Activated CD8-positive, alpha-beta T cell treated with anti-CD3 and anti-CD28 coated beads for 36 hours (primary cell): ENCODE results near the gene FERMT3. TPM values are rescaled to one million over a fixed set of nuclear protein-coding genes. Genes with fewer than 3 reads are reported as not detected.
A peak's percentile ranks its signal among the peaks of the same experiment; 100 is the strongest.

Experiments
- ATAC-seq: fragments of 200-7000 bp; cut with Tn5 transposase; one replicate; pipeline ENCODE4 v1.10.0; 2021; ENCODE audit warnings: mild to moderate bottlenecking, moderate library complexity
- CTCF ChIA-PET: fragments of 350-600 bp; sonication (Branson Sonifier 250); formaldehyde crosslinking; loops from one replicate; lab custom pipeline; 2021; ENCODE audit warnings: antibody characterized with exemption; lab: Charles Lee
- POLR2A ChIA-PET: fragments of 350-600 bp; sonication (Branson Sonifier 250); formaldehyde crosslinking; loops from one replicate; lab custom pipeline; 2021; ENCODE audit warnings: antibody characterized with exemption; lab: Charles Lee
- DNase-seq: peaks from one replicate; pipeline ENCODE4 v3.0.0-alpha.2; 2020
- H3K27ac Mint-ChIP-seq: one replicate; pipeline ENCODE4 v1.8.0; 2021; ENCODE audit warnings: mild to moderate bottlenecking, mixed read lengths
- H3K27me3 Mint-ChIP-seq: one replicate; pipeline ENCODE4 v1.8.0; 2021; ENCODE audit warnings: mixed read lengths
- H3K36me3 Mint-ChIP-seq: one replicate; pipeline ENCODE4 v1.8.0; 2021; ENCODE audit warnings: low read depth, mixed read lengths
- H3K4me1 Mint-ChIP-seq: one replicate; pipeline ENCODE4 v1.8.0; 2021; ENCODE audit warnings: low read depth, mixed read lengths
- H3K4me3 Mint-ChIP-seq: one replicate; pipeline ENCODE4 v1.8.0; 2021; ENCODE audit warnings: mild to moderate bottlenecking, moderate library complexity, mixed read lengths
- H3K9me3 Mint-ChIP-seq: one replicate; pipeline ENCODE4 v1.8.0; 2021; ENCODE audit warnings: mixed read lengths
- CTCF ChIP-seq: fragments of 200-600 bp; IDR thresholded peaks from one replicate; pipeline ENCODE4 v1.8.0; 2022; ENCODE audit warnings: antibody characterized with exemption, mild to moderate bottlenecking
- intact Hi-C: fragments of 100-400 bp; cut with micrococcal nuclease; formaldehyde crosslinking; loops from one replicate; pipeline ENCODE4 v1.10.0; 2022
- total RNA-seq, 2 experiments: library from RNA; stranded (reverse); gene quantifications; one replicate each; pipeline ENCODE4 v1.2.3, GENCODE V29; 2021

The FERMT3 gene
- total RNA-seq, 2 experiments from 2014 or later = 210 to 214 TPM

- Mint-ChIP-seq H3K9me3 (no peaks in the 10 kb centered on the region), H3K36me3 (peaks cover 22% of the 10 kb centered on the region), H3K4me1 (peaks cover 29% of the 10 kb centered on the region), H3K27me3 (no peaks in the 10 kb centered on the region), H3K27ac (no peak overlapping the region), H3K4me3 (peak overlapping the region; percentile 62)
- intact Hi-C loops = loop anchor here (10.0 kb wide), 1 partner anchor 57 kb away; the partner anchor contains the start of genes CATSPERZ and ESRRA
- no peak for ATAC-seq
- TF ChIP-seq CTCF = no peak
- ChIA-PET CTCF (interaction anchor here (1.1 to 5.3 kb wide), 4 partner anchors 22 to 56 kb away, joined by 4 to 35 read pairs (median 7); partner anchors contain the start of genes CATSPERZ, NUDT22 and TRPT1), POLR2A (interaction anchor here (1.1 to 10.0 kb wide), 6 partner anchors 16 to 57 kb away, joined by 4 to 132 read pairs (median 4); partner anchors contain the start of genes BAD and FERMT3)
- DNase-seq = no peak
These were observed 41.4 kb downstream of the FERMT3 start for GRCh38 chr11:64247729-64248531.

- intact Hi-C loops = loop anchor here (10.0 kb wide), 1 partner anchor 56 kb away; the partner anchor contains the start of genes CATSPERZ and ESRRA
- ATAC-seq (no peak), DNase-seq (no peak)
- Mint-ChIP-seq H3K4me1 (peaks cover 23% of the 10 kb centered on the region), H3K9me3 (no peaks in the 10 kb centered on the region), H3K36me3 (peaks cover 15% of the 10 kb centered on the region), H3K27ac (no peak overlapping the region), H3K4me3 (peak overlapping the region; percentile 3), H3K27me3 (no peaks in the 10 kb centered on the region)
- CTCF ChIA-PET = interaction anchor here (1.1 to 5.3 kb wide), 3 partner anchors 22 to 55 kb away, joined by 4 to 35 read pairs (median 8); partner anchors contain the start of genes CATSPERZ, NUDT22 and TRPT1
- TF ChIP-seq CTCF = no peak
- POLR2A ChIA-PET = interaction anchor here (0.8 to 10.0 kb wide), 4 partner anchors 17 to 55 kb away, joined by 4 to 132 read pairs (median 4); partner anchors contain the start of gene FERMT3
These were observed 42.1 kb downstream of the FERMT3 start for GRCh38 chr11:64248578-64248977.

- no peaks in the 10 kb centered on the region for H3K9me3 Mint-ChIP-seq
- H3K27ac Mint-ChIP-seq = no peak overlapping the region
- no peaks in the 10 kb centered on the region for H3K27me3 Mint-ChIP-seq
- DNase-seq = no peak
- H3K36me3 Mint-ChIP-seq = peaks cover 12% of the 10 kb centered on the region
- CTCF ChIA-PET = interaction anchor here (0.9 to 5.3 kb wide), 6 partner anchors 23 to 55 kb away, joined by 3 to 42 read pairs (median 6); partner anchors contain the start of genes CATSPERZ, FERMT3, NUDT22 and TRPT1
- intact Hi-C loops = loop anchor here (10.0 kb wide), 1 partner anchor 56 kb away; the partner anchor contains the start of genes CATSPERZ and ESRRA
- ATAC-seq = no peak
- POLR2A ChIA-PET = interaction anchor here (0.8 to 10.0 kb wide), 6 partner anchors 14 to 56 kb away, joined by 4 to 132 read pairs (median 4); partner anchors contain the start of gene FERMT3
- H3K4me3 Mint-ChIP-seq = peak overlapping the region; percentile 3
- no peak for TF ChIP-seq CTCF
- peaks cover 20% of the 10 kb centered on the region for H3K4me1 Mint-ChIP-seq
These were observed 42.5 kb downstream of the FERMT3 start for GRCh38 chr11:64249038-64249437.

GRCh38 chr11:64249563-64250414, 43.3 kb downstream of the FERMT3 start:
- CTCF ChIA-PET = interaction anchor here (0.9 to 5.3 kb wide), 18 partner anchors 9 to 200 kb away, joined by 3 to 42 read pairs (median 4); partner anchors contain the start of genes BAD, CATSPERZ, FERMT3 and FKBP2
- Mint-ChIP-seq H3K27me3 (no peaks in the 10 kb centered on the region), H3K36me3 (peaks cover 9% of the 10 kb centered on the region), H3K9me3 (no peaks in the 10 kb centered on the region), H3K4me3 (peak overlapping the region; percentile 36), H3K4me1 (peaks cover 16% of the 10 kb centered on the region), H3K27ac (no peak overlapping the region)
- ATAC-seq (no peak), DNase-seq (no peak)
- intact Hi-C loops = loop anchor here (10.0 kb wide), 1 partner anchor 55 kb away; the partner anchor contains the start of genes CATSPERZ and ESRRA
- TF ChIP-seq CTCF = no peak
- POLR2A ChIA-PET = interaction anchor here (0.5 to 10.0 kb wide), 10 partner anchors 8 to 1256 kb away, joined by 3 to 132 read pairs (median 4); partner anchors contain the start of genes FERMT3 and FKBP2
